Left ventricle myocardium inferior (tissue), 1 donor: ENCODE results near the gene TSPAN17. TPM values are rescaled to one million over a fixed set of nuclear protein-coding genes. Genes with fewer than 3 reads are reported as not detected.

ENCODE experiments used
- DNase-seq: peaks from one replicate; pipeline ENCODE4 v3.0.0-alpha.2; 2020
- H3K27ac ChIP-seq: fragments of 200-600 bp; replicated peaks from 2 replicates; pipeline ENCODE4 v1.8.0; 2021
- H3K27me3 ChIP-seq: fragments of 200-600 bp; 2 replicates; pipeline ENCODE4 v1.8.0; 2021; ENCODE audit warnings: low read depth
- H3K36me3 ChIP-seq: fragments of 200-600 bp; 2 replicates; pipeline ENCODE4 v1.8.0; 2021
- H3K4me1 ChIP-seq: fragments of 200-600 bp; 2 replicates; pipeline ENCODE4 v1.8.0; 2021
- H3K4me3 ChIP-seq: fragments of 200-600 bp; 2 replicates; pipeline ENCODE4 v1.8.0; 2021; ENCODE audit warnings: mild to moderate bottlenecking, moderate library complexity
- H3K9me3 ChIP-seq: fragments of 200-600 bp; replicated peaks from 2 replicates; pipeline ENCODE4 v1.8.0; 2021
- CTCF ChIP-seq: fragments of 200-600 bp; IDR thresholded peaks from 2 replicates; pipeline ENCODE4 v1.8.0; 2021; ENCODE audit warnings: antibody characterized with exemption, mild to moderate bottlenecking, borderline replicate concordance
- intact Hi-C: fragments of 100-400 bp; cut with micrococcal nuclease; formaldehyde crosslinking; loops from one replicate; pipeline ENCODE4 v1.11.0; 2022
- total RNA-seq: library from RNA; stranded (reverse); fragmentation: NEBNext Ultra II Directional; extraction: Animal tissue kit (Norgen Biotek cat#: 25700); gene quantifications from one replicate; pipeline ENCODE4 v1.2.1, GENCODE V29; 2021
- donor health status: DM: no; HTN: yes; CAD: no; lungs with severe emphysema.

Gene TSPAN17
- total RNA-seq, 1 donor from 2014 or later = 31.0 TPM

- TF ChIP-seq CTCF = no peak
- peaks cover 18% of the 10 kb centered on the region for H3K9me3 ChIP-seq
- H3K27me3 ChIP-seq = peaks cover 61% of the 10 kb centered on the region
- no peak overlapping the region for H3K4me3 ChIP-seq
- DNase-seq = no peak
- H3K27ac ChIP-seq = no peak overlapping the region
- intact Hi-C loops = no loop called here
- H3K36me3 ChIP-seq = no peaks in the 10 kb centered on the region
- peaks cover 2% of the 10 kb centered on the region for H3K4me1 ChIP-seq
Measured at GRCh38 chr5:176687881-176688280, 40.6 kb downstream of the TSPAN17 start.

GRCh38 chr5:176690911-176691310, 43.6 kb downstream of the TSPAN17 start:
- Histone ChIP-seq H3K36me3 (no peaks in the 10 kb centered on the region), H3K4me1 (peaks cover 17% of the 10 kb centered on the region), H3K27ac (no peak overlapping the region), H3K4me3 (no peak overlapping the region), H3K9me3 (peaks cover 3% of the 10 kb centered on the region), H3K27me3 (peaks cover 70% of the 10 kb centered on the region)
- intact Hi-C loops = no loop called here
- no peak for DNase-seq
- TF ChIP-seq CTCF = no peak

- TF ChIP-seq CTCF = no peak
- intact Hi-C loops = no loop called here
- DNase-seq = no peak
- Histone ChIP-seq H3K27me3 (peaks cover 76% of the 10 kb centered on the region), H3K9me3 (peaks cover 3% of the 10 kb centered on the region), H3K4me1 (peaks cover 17% of the 10 kb centered on the region), H3K27ac (no peak overlapping the region), H3K36me3 (no peaks in the 10 kb centered on the region), H3K4me3 (no peak overlapping the region)
Measured at GRCh38 chr5:176691524-176691923, 44.2 kb downstream of the TSPAN17 start.

GRCh38 chr5:176692326-176692725, 45.0 kb downstream of the TSPAN17 start:
- Histone ChIP-seq H3K4me3 (no peak overlapping the region), H3K36me3 (no peaks in the 10 kb centered on the region), H3K27ac (no peak overlapping the region), H3K9me3 (peaks cover 3% of the 10 kb centered on the region), H3K4me1 (peaks cover 17% of the 10 kb centered on the region), H3K27me3 (peaks cover 84% of the 10 kb centered on the region)
- TF ChIP-seq CTCF = no peak
- no peak for DNase-seq
- intact Hi-C loops = no loop called here

GRCh38 chr5:176692839-176693476, 45.7 kb downstream of the TSPAN17 start:
- no peak for DNase-seq
- H3K27ac ChIP-seq = no peak overlapping the region
- intact Hi-C loops = no loop called here
- H3K4me3 ChIP-seq = no peak overlapping the region
- no peaks in the 10 kb centered on the region for H3K36me3 ChIP-seq
- TF ChIP-seq CTCF = no peak
- peaks cover 17% of the 10 kb centered on the region for H3K4me1 ChIP-seq
- H3K27me3 ChIP-seq = peaks cover 90% of the 10 kb centered on the region
- H3K9me3 ChIP-seq = peaks cover 3% of the 10 kb centered on the region

GRCh38 chr5:176693477-176693851, 46.2 kb downstream of the TSPAN17 start:
- H3K9me3 ChIP-seq = peaks cover 3% of the 10 kb centered on the region
- intact Hi-C loops = no loop called here
- H3K4me1 ChIP-seq = peaks cover 17% of the 10 kb centered on the region
- H3K4me3 ChIP-seq = no peak overlapping the region
- TF ChIP-seq CTCF = no peak
- peaks cover 95% of the 10 kb centered on the region for H3K27me3 ChIP-seq
- no peak for DNase-seq
- no peaks in the 10 kb centered on the region for H3K36me3 ChIP-seq
- H3K27ac ChIP-seq = no peak overlapping the region
